ENCODE data around the gene CST2.
"Not testable (repeated sequence)": the region's sequence is repeated elsewhere in the genome, so short reads cannot be mapped to it uniquely, and the experiment has no call there.

The CST2 gene

GRCh38 chr20:23810349-23810748 is 16.2 kb downstream of the CST2 start:
- not testable (repeated sequence) for H3K27me3 ChIP-seq (ENCODE audit: control insufficient read depth, insufficient read depth, low read length); H3K4me1 ChIP-seq (ENCODE audit: control insufficient read depth, insufficient read depth, low read length); H3K4me3 ChIP-seq (ENCODE audit: low read depth, low read length); H3K36me3 ChIP-seq (ENCODE audit: control insufficient read depth, insufficient read depth, low read length); H3K27ac ChIP-seq (ENCODE audit: low read depth, low read length); H3K9me3 ChIP-seq (ENCODE audit: control insufficient read depth, insufficient read depth, low read length); H3K9ac ChIP-seq (ENCODE audit: low read depth, low read length)

- Histone ChIP-seq H3K4me1 (ENCODE audit: control insufficient read depth, insufficient read depth, low read length) (no peaks in the 10 kb centered on the region), H3K27me3 (ENCODE audit: control insufficient read depth, insufficient read depth, low read length) (no peaks in the 10 kb centered on the region), H3K9me3 (ENCODE audit: control insufficient read depth, insufficient read depth, low read length) (no peaks in the 10 kb centered on the region), H3K4me3 (ENCODE audit: low read depth, low read length) (no peak overlapping the region), H3K36me3 (ENCODE audit: control insufficient read depth, insufficient read depth, low read length) (no peaks in the 10 kb centered on the region), H3K27ac (ENCODE audit: low read depth, low read length) (no peak overlapping the region), H3K9ac (ENCODE audit: low read depth, low read length) (no peak overlapping the region)
Measured at GRCh38 chr20:23800865-23801264, 25.7 kb downstream of the CST2 start.

- not testable (repeated sequence) for H3K27me3 ChIP-seq (ENCODE audit: control insufficient read depth, insufficient read depth, low read length); H3K4me3 ChIP-seq (ENCODE audit: low read depth, low read length); H3K4me1 ChIP-seq (ENCODE audit: control insufficient read depth, insufficient read depth, low read length); H3K36me3 ChIP-seq (ENCODE audit: control insufficient read depth, insufficient read depth, low read length); H3K27ac ChIP-seq (ENCODE audit: low read depth, low read length); H3K9me3 ChIP-seq (ENCODE audit: control insufficient read depth, insufficient read depth, low read length); H3K9ac ChIP-seq (ENCODE audit: low read depth, low read length)
Measured at GRCh38 chr20:23799216-23799847, 27.2 kb downstream of the CST2 start.

- no peaks in the 10 kb centered on the region for H3K36me3 ChIP-seq (ENCODE audit: control insufficient read depth, insufficient read depth, low read length)
- no peaks in the 10 kb centered on the region for H3K9me3 ChIP-seq (ENCODE audit: control insufficient read depth, insufficient read depth, low read length)
- H3K9ac ChIP-seq (ENCODE audit: low read depth, low read length): no peak overlapping the region
- no peaks in the 10 kb centered on the region for H3K4me1 ChIP-seq (ENCODE audit: control insufficient read depth, insufficient read depth, low read length)
- no peak overlapping the region for H3K27ac ChIP-seq (ENCODE audit: low read depth, low read length)
- H3K27me3 ChIP-seq (ENCODE audit: control insufficient read depth, insufficient read depth, low read length): no peaks in the 10 kb centered on the region
- H3K4me3 ChIP-seq (ENCODE audit: low read depth, low read length): no peak overlapping the region
Measured at GRCh38 chr20:23795526-23795925, 31.0 kb downstream of the CST2 start.

GRCh38 chr20:23794841-23795240 is 31.7 kb downstream of the CST2 start:
- no peaks in the 10 kb centered on the region for H3K9me3 ChIP-seq (ENCODE audit: control insufficient read depth, insufficient read depth, low read length)
- no peaks in the 10 kb centered on the region for H3K4me1 ChIP-seq (ENCODE audit: control insufficient read depth, insufficient read depth, low read length)
- H3K36me3 ChIP-seq (ENCODE audit: control insufficient read depth, insufficient read depth, low read length): no peaks in the 10 kb centered on the region
- no peak overlapping the region for H3K27ac ChIP-seq (ENCODE audit: low read depth, low read length)
- no peak overlapping the region for H3K4me3 ChIP-seq (ENCODE audit: low read depth, low read length)
- H3K27me3 ChIP-seq (ENCODE audit: control insufficient read depth, insufficient read depth, low read length): no peaks in the 10 kb centered on the region
- H3K9ac ChIP-seq (ENCODE audit: low read depth, low read length): no peak overlapping the region

GRCh38 chr20:23794065-23794464 is 32.5 kb downstream of the CST2 start:
- H3K9ac ChIP-seq (ENCODE audit: low read depth, low read length): no peak overlapping the region
- no peaks in the 10 kb centered on the region for H3K4me1 ChIP-seq (ENCODE audit: control insufficient read depth, insufficient read depth, low read length)
- H3K9me3 ChIP-seq (ENCODE audit: control insufficient read depth, insufficient read depth, low read length): no peaks in the 10 kb centered on the region
- H3K27ac ChIP-seq (ENCODE audit: low read depth, low read length): no peak overlapping the region
- H3K36me3 ChIP-seq (ENCODE audit: control insufficient read depth, insufficient read depth, low read length): no peaks in the 10 kb centered on the region
- H3K4me3 ChIP-seq (ENCODE audit: low read depth, low read length): no peak overlapping the region
- no peaks in the 10 kb centered on the region for H3K27me3 ChIP-seq (ENCODE audit: control insufficient read depth, insufficient read depth, low read length)

- no peak overlapping the region for H3K9ac ChIP-seq (ENCODE audit: low read depth, low read length)
- no peaks in the 10 kb centered on the region for H3K27me3 ChIP-seq (ENCODE audit: control insufficient read depth, insufficient read depth, low read length)
- H3K27ac ChIP-seq (ENCODE audit: low read depth, low read length): no peak overlapping the region
- H3K36me3 ChIP-seq (ENCODE audit: control insufficient read depth, insufficient read depth, low read length): no peaks in the 10 kb centered on the region
- H3K4me3 ChIP-seq (ENCODE audit: low read depth, low read length): no peak overlapping the region
- H3K4me1 ChIP-seq (ENCODE audit: control insufficient read depth, insufficient read depth, low read length): no peaks in the 10 kb centered on the region
- H3K9me3 ChIP-seq (ENCODE audit: control insufficient read depth, insufficient read depth, low read length): no peaks in the 10 kb centered on the region
Measured at GRCh38 chr20:23783447-23783846, 43.1 kb downstream of the CST2 start.

- Histone ChIP-seq H3K4me1 (ENCODE audit: control insufficient read depth, insufficient read depth, low read length) (no peaks in the 10 kb centered on the region), H3K36me3 (ENCODE audit: control insufficient read depth, insufficient read depth, low read length) (no peaks in the 10 kb centered on the region), H3K27ac (ENCODE audit: low read depth, low read length) (no peak overlapping the region), H3K27me3 (ENCODE audit: control insufficient read depth, insufficient read depth, low read length) (no peaks in the 10 kb centered on the region), H3K9me3 (ENCODE audit: control insufficient read depth, insufficient read depth, low read length) (no peaks in the 10 kb centered on the region), H3K4me3 (ENCODE audit: low read depth, low read length) (no peak overlapping the region), H3K9ac (ENCODE audit: low read depth, low read length) (no peak overlapping the region)
Measured at GRCh38 chr20:23782366-23782983, 44.1 kb downstream of the CST2 start.

- H3K36me3 ChIP-seq (ENCODE audit: control insufficient read depth, insufficient read depth, low read length); H3K27me3 ChIP-seq (ENCODE audit: control insufficient read depth, insufficient read depth, low read length); H3K9me3 ChIP-seq (ENCODE audit: control insufficient read depth, insufficient read depth, low read length); H3K4me3 ChIP-seq (ENCODE audit: low read depth, low read length); H3K9ac ChIP-seq (ENCODE audit: low read depth, low read length); H3K4me1 ChIP-seq (ENCODE audit: control insufficient read depth, insufficient read depth, low read length); H3K27ac ChIP-seq (ENCODE audit: low read depth, low read length): not testable (repeated sequence)
Measured at GRCh38 chr20:23778676-23779075, 47.9 kb downstream of the CST2 start.

- H3K27ac ChIP-seq (ENCODE audit: low read depth, low read length); H3K9ac ChIP-seq (ENCODE audit: low read depth, low read length); H3K27me3 ChIP-seq (ENCODE audit: control insufficient read depth, insufficient read depth, low read length); H3K4me1 ChIP-seq (ENCODE audit: control insufficient read depth, insufficient read depth, low read length); H3K9me3 ChIP-seq (ENCODE audit: control insufficient read depth, insufficient read depth, low read length); H3K36me3 ChIP-seq (ENCODE audit: control insufficient read depth, insufficient read depth, low read length); H3K4me3 ChIP-seq (ENCODE audit: low read depth, low read length): not testable (repeated sequence)
Measured at GRCh38 chr20:23777380-23777779, 49.1 kb downstream of the CST2 start.

- H3K27ac ChIP-seq (ENCODE audit: low read depth, low read length): no peak overlapping the region
- peaks cover 8% of the 10 kb centered on the region for H3K27me3 ChIP-seq (ENCODE audit: control insufficient read depth, insufficient read depth, low read length)
- no peaks in the 10 kb centered on the region for H3K36me3 ChIP-seq (ENCODE audit: control insufficient read depth, insufficient read depth, low read length)
- no peak overlapping the region for H3K9ac ChIP-seq (ENCODE audit: low read depth, low read length)
- H3K4me1 ChIP-seq (ENCODE audit: control insufficient read depth, insufficient read depth, low read length): no peaks in the 10 kb centered on the region
- peak overlapping the region; percentile 17; the same call in 1 of the 2 replicates for H3K4me3 ChIP-seq (ENCODE audit: low read depth, low read length)
- no peaks in the 10 kb centered on the region for H3K9me3 ChIP-seq (ENCODE audit: control insufficient read depth, insufficient read depth, low read length)
Measured at GRCh38 chr20:23776067-23776771, 50.3 kb downstream of the CST2 start.

All from HUES48 (cell line).